Stimulated activated CD4-positive, alpha-beta T cell treated with anti-CD3 and anti-CD28 coated beads, Interleukin-1b, Interleukin-23, amount 100 ng/mL, for 4 hours (primary cell): ENCODE results near the gene TCF7L1.

Experiments
- DNase-seq, 2 donors: peaks; one replicate each; pipeline ENCODE4 v3.0.0-alpha.2; 2020; ENCODE audit warnings: low read depth in 2 of 2

The TCF7L1 gene

GRCh38 chr2:85251070-85251616 lies 118.0 kb downstream of the TCF7L1 start:
- DNase-seq: no peak

GRCh38 chr2:85253890-85254289 lies 120.7 kb downstream of the TCF7L1 start:
- DNase-seq: no peak

- DNase-seq: no peak
Observed at GRCh38 chr2:85254540-85255300, 121.5 kb downstream of the TCF7L1 start.

DNA sequence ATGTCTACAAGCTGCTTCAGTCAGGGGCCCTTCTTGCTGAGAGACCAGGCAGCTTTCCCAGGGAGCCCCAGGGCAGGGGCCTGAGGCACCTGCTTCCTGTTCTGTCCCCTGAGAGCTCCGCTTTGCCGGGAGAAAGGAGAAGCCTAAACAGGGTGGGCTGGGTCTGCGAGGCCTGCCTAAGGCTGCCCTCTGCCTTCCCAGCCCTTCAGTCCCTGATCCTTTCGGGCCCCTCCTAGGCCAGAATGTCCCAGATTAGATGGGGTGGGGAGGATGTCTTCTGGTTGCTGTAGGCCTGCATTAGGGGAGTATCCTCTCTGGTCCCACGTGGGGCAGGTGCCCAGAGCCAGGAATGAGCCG lies 122.2 kb downstream of the TCF7L1 start:
- no peak for DNase-seq

GRCh38 chr2:85255813-85256594 lies 122.8 kb downstream of the TCF7L1 start:
- DNase-seq: no peak

DNA sequence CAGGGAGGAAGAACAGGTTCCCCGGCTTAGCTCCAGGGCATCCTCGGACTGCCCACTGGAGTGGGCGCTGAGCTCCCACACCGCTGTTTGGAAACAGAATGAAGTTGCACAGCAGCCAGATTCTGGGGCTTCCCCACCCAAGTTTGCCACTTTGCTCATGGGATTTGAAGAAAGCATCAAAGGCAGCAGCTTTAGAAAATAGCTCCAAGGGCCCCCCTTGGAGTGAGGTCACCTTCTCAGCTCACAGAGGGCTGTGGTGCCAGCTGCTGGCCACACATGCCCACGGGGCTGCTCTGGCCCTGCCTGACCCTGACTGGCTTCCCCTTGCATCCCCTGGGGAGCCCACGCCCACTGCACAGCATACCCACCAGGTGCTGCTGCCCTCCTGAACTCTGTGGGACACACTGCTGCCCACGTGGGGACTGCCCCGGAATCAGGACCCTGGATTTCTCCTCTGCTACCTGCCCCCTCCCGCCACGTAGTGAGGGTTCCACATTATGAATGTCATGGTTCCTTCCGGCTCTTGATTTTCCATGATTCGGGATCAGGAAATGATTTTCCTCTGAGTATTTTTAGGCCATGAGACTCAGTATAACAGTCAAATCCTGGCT lies 124.3 kb downstream of the TCF7L1 start:
- DNase-seq: no peak

DNA sequence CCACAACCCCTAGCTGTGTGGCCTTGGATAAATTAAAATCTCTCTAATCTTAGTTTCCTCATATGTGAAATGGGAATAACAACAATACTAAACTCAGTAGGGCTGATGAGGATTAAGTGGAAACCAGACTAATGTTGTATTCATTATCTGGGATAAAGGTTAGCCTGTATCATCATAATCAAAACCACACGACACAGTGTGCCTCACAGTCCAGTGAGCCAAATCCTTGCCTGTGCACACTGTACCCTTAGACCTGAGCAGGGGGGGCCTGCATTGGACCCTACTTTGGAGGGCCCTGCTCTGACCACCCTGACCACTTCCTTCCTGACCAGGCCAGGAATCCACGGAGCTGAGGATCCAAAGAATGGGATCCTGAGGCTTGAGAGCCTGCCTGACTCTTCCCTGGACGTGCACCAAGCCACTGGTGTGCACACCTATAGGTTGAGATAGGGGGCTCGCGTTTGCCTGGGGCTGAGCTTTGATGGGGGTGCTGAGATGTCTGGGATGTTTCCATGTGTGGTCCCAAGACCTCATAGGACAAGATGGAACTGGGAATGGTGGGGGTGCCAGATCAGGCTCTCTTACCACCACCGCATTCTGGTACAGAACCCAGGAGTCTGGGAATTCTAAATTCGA lies 124.9 kb downstream of the TCF7L1 start:
- no peak for DNase-seq

GRCh38 chr2:85259101-85259590 lies 126.0 kb downstream of the TCF7L1 start:
- DNase-seq: no peak

- DNase-seq: no peak
Observed at GRCh38 chr2:85259879-85260278, 126.7 kb downstream of the TCF7L1 start.

DNA sequence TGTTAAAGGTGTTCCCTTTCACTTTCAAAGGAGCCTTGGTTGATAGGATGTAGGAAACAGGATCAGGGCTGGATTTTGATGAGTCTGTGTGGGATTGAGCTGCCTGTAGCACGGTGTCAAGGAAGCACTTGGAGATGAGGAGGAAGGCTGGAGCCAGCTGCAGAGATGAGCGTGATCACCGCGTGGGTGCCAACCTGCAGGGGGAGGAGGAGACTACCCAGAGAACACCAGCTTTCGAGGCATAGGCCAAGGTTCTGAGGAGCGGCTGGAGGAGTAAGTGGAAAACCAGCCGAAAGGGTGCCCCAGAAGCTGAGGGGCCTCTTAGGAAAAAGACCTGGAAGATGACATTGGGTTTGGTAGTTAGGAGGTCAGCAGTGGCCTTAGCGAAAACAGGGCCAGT lies 130.4 kb downstream of the TCF7L1 start:
- DNase-seq: no peak

DNA sequence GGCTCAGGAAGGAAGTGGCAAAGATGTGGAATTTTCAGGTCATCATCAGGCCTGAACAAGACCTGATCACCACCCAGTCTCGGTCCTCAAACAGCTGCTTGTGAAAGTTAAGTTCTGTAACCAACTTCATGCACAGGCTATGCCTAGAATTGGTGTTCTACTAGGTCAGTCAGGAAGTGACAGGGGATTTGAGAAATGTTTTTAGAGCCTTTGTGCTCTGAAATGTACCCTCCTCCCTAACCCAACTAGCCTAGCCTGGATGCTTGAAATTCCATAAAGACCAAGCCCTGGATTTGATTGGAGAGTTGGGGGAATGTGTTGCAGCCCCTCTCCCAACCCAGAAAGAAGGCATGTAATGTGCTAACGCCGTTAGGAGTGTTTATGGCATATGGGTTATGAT lies 131.3 kb downstream of the TCF7L1 start:
- no peak for DNase-seq

- DNase-seq: no peak
Observed at GRCh38 chr2:85265304-85265703, 132.1 kb downstream of the TCF7L1 start.

DNA sequence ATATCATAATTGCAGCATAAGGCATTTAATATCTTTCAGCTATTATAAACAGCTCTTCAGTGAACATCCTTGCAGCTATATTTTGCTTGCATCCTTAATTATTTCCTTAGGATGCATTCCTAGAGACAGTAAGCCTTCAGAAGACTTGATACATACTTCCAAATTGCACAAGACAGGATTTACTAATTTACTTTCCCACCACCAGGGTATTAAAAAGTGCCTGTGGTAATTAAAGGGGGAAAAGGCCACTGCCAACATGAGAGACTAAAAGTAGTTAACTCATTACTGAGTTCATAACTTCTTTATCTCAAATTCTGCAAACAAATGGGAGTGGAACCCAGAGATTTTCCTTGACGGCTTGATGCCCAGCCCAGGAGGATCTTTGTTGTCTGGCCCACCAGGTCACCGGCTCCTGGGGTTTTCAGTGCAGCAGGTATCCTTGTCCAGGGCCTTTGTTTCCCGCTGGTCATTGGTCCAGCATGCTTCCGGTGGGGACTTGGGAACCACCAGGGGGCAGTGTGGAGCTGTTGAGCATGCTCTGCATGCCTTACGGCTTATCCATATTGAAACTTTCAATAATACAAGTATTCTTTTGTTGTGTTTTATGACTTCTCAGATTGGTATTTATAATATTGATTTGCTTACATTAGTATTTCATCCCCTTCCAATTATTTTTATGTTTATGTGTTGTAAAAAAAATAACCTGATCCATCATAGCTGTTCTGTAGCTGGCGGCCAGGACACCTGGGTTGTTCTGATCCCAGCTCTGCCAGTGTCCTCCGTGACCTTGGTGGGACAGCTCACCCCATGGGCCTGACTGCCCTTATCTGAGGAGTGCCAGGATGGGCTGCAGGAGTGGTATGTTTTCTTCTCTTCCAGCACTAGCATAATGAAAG lies 133.2 kb downstream of the TCF7L1 start:
- DNase-seq: peak; percentile 58 to 69

DNA sequence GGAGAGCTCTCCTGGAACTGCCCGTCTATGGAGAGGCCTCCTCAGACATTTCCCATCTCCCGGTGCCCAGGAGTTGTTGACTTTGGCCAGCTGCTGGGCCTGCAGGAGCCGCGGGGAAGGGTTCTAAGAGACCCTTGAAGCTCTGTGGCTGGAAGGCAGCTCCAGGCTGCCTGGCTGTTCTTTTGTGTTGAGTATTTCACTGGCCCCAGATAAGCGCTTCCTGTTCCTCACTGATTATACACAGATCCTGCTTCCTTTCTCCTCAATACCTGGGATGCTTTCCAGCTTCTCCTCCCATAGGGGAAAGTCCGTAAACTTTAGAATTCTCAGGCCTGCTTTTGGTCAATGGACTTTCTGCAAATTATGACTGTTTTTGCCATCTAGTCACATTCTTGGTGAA lies 136.8 kb downstream of the TCF7L1 start:
- no peak for DNase-seq

- DNase-seq: no peak
Observed at GRCh38 chr2:85272357-85272756, 139.2 kb downstream of the TCF7L1 start.

DNA sequence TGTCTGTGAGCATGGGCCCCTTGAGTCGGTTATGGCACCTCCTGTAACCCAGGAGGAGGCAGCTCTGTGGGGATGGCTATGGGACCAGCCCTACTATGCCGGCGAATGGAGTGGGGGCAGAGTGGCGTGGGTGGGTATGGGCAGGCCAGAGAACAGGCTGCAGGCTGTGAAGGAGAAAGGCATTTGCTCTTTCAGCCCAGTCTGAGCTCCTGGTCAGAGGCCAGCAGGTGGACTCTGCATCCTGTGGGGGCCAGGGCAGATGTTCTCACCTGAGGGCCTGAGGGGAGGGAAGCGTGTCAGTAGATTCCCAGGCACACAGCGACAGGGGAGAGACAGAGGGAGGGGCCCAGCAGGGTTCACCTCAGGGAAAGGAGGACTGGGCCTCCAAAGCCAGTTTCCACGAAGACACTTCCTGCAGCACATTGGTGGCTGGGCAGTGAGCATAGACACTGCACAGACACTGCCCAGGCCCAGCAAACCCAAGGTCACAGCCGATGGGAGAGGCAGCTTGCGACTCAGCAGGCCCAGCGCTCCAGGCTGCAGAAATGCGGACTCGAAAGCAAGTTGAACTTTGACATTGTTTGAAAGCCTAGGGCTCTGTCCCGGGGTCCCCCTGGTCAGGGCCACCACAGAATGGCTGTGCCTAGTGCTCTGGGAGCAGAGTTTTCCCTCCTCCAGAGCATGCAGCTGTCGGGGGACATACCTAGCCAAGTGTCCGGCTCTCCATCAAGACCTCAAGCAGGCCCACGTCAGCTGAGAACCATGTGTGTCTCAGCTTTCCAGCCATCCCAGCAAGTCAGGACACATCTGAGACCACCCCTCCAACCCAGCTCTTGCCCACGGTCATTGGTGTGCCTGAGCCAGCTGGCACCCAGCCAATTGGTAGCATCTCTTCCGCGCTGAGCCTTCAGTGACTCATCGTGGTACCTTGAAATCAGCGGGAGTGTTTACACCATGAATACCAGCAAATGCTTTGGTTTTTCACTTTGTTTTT lies 140.8 kb downstream of the TCF7L1 start:
- DNase-seq: no peak

GRCh38 chr2:85275984-85276540 lies 142.9 kb downstream of the TCF7L1 start:
- DNase-seq: no peak

- no peak for DNase-seq
Observed at GRCh38 chr2:85276571-85277118, 143.5 kb downstream of the TCF7L1 start.
